IMR-90 (cell line): ENCODE data around the gene MOAP1. TPM values are rescaled to one million over a fixed set of nuclear protein-coding genes. Genes with fewer than 3 reads are reported as not detected.

ENCODE experiments used
- ATAC-seq: fragments of 200-7000 bp; cut with Tn5 transposase; 2 replicates; pipeline ENCODE4 v1.9.1; 2020; ENCODE audit warnings: low read depth, mild to moderate bottlenecking, moderate library complexity
- BruUV-seq: library from RNA; stranded (reverse); fragments of 400-500 nt; replicated peaks from 2 replicates; lab custom pipeline; 2021; lab: Mats Ljungman, UMichigan
- CTCF ChIA-PET: fragments of 300-600 bp; formaldehyde crosslinking; extraction: SDS; loops from one replicate; lab custom pipeline; 2021; ENCODE audit warnings: antibody characterized with exemption; lab: Yijun Ruan, JAX
- POLR2A ChIA-PET: fragments of 300-600 bp; sonication (Branson Sonifier 250); formaldehyde crosslinking; loops from one replicate; lab custom pipeline; 2022; ENCODE audit warnings: antibody characterized with exemption; ENCODE audit not compliant: unreplicated experiment; lab: Charles Lee
- DNase-seq: peaks from one replicate; pipeline ENCODE4 v3.0.0; 2013
- H2AFZ ChIP-seq: replicated peaks from 2 replicates; pipeline ENCODE3; 2013; ENCODE audit warnings: low read length, mild to moderate bottlenecking; ENCODE audit not compliant: poor library complexity
- H2AK5ac ChIP-seq: 2 replicates; pipeline ENCODE4 v1.6.1; 2013; ENCODE audit warnings: low read depth, low read length, inconsistent platforms
- H2AK9ac ChIP-seq: replicated peaks from 2 replicates; pipeline ENCODE3; 2013; ENCODE audit warnings: mild to moderate bottlenecking, low read depth, low read length, moderate library complexity; ENCODE audit not compliant: poor library complexity
- H2BK120ac ChIP-seq: 2 replicates; pipeline ENCODE4 v1.6.1; 2013; ENCODE audit warnings: low read depth, low read length, inconsistent platforms
- H2BK15ac ChIP-seq: 3 replicates; pipeline ENCODE4 v1.6.1; 2013; ENCODE audit warnings: low read depth, low read length, inconsistent platforms
- H2BK20ac ChIP-seq: 2 replicates; pipeline ENCODE4 v1.6.1; 2013; ENCODE audit warnings: low read depth, mild to moderate bottlenecking, inconsistent platforms, low read length, moderate library complexity
- H2BK5ac ChIP-seq: 2 replicates; pipeline ENCODE4 v1.6.1; 2013; ENCODE audit warnings: mild to moderate bottlenecking, low read depth, low read length, inconsistent platforms; ENCODE audit not compliant: poor library complexity, severe bottlenecking
- H3K14ac ChIP-seq: replicated peaks from 2 replicates; pipeline ENCODE4 v1.6.1; 2013; ENCODE audit warnings: low read depth, low read length, inconsistent platforms
- H3K18ac ChIP-seq: 2 replicates; pipeline ENCODE4 v1.6.1; 2013; ENCODE audit warnings: low read depth, low read length, control low read depth
- H3K23ac ChIP-seq: 2 replicates; pipeline ENCODE4 v1.6.1; 2013; ENCODE audit warnings: low read depth, low read length, inconsistent platforms
- H3K27ac ChIP-seq: 2 replicates; pipeline ENCODE4 v1.5.1; 2013; ENCODE audit warnings: mild to moderate bottlenecking, control low read depth, low read length; ENCODE audit not compliant: insufficient read depth
- H3K27me3 ChIP-seq: 2 replicates; pipeline ENCODE4 v1.6.1; 2013; ENCODE audit warnings: low read length; ENCODE audit not compliant: control insufficient read depth, insufficient read depth
- H3K36me3 ChIP-seq: 2 replicates; pipeline ENCODE4 v1.6.1; 2013; ENCODE audit warnings: low read length, mixed read lengths; ENCODE audit not compliant: control insufficient read depth, insufficient read depth
- H3K4ac ChIP-seq: 2 replicates; pipeline ENCODE4 v1.6.1; 2013; ENCODE audit warnings: low read depth, low read length, inconsistent platforms
- H3K4me1 ChIP-seq: 2 replicates; pipeline ENCODE4 v1.6.1; 2013; ENCODE audit warnings: low read length, mixed read lengths; ENCODE audit not compliant: control insufficient read depth, insufficient read depth
- H3K4me2 ChIP-seq: 2 replicates; pipeline ENCODE4 v1.6.1; 2013; ENCODE audit warnings: low read depth, mild to moderate bottlenecking, control low read depth, low read length, moderate library complexity
- H3K4me3 ChIP-seq: 2 replicates; pipeline ENCODE4 v1.5.1; 2013; ENCODE audit warnings: low read depth, mild to moderate bottlenecking, control low read depth, low read length, moderate library complexity; ENCODE audit not compliant: insufficient read depth
- H3K56ac ChIP-seq: 2 replicates; pipeline ENCODE4 v1.6.1; 2013; ENCODE audit warnings: low read length, inconsistent platforms; ENCODE audit not compliant: insufficient read depth; ENCODE audit errors: extremely low read depth
- H3K79me1 ChIP-seq, 2 experiments: 2 replicates each; pipeline ENCODE4 v1.6.1; 2013; ENCODE audit warnings: low read length in 2 of 2, inconsistent platforms in 1 of 2, low read depth in 1 of 2
- H3K9ac ChIP-seq: 2 replicates; pipeline ENCODE4 v1.6.1; 2013; ENCODE audit warnings: low read depth, low read length, control low read depth
- H3K9me1 ChIP-seq: 2 replicates; pipeline ENCODE4 v1.6.1; 2013; ENCODE audit warnings: low read length, inconsistent platforms; ENCODE audit not compliant: insufficient read depth
- H3K9me3 ChIP-seq: 2 replicates; pipeline ENCODE4 v1.6.1; 2013; ENCODE audit warnings: low read length; ENCODE audit not compliant: control insufficient read depth, insufficient read depth
- H4K20me1 ChIP-seq: 2 replicates; pipeline ENCODE4 v1.6.1; 2013; ENCODE audit warnings: low read length, inconsistent platforms; ENCODE audit not compliant: insufficient read depth
- H4K5ac ChIP-seq: 2 replicates; pipeline ENCODE4 v1.6.1; 2013; ENCODE audit warnings: mild to moderate bottlenecking, low read depth, low read length, control low read depth
- H4K8ac ChIP-seq, 2 experiments: 2 replicates each; pipeline ENCODE4 v1.6.1; 2013; ENCODE audit warnings: low read depth in 2 of 2, low read length in 2 of 2, control low read depth in 1 of 2, inconsistent platforms in 1 of 2
- H4K91ac ChIP-seq: 2 replicates; pipeline ENCODE4 v1.6.1; 2013; ENCODE audit warnings: low read depth, low read length, inconsistent platforms; ENCODE audit not compliant: insufficient read depth
- BHLHE40 ChIP-seq: fragments of 150-350 bp; IDR thresholded peaks from 2 replicates; pipeline ENCODE4 v1.6.1; 2016; ENCODE audit warnings: mild to moderate bottlenecking, low read depth, low read length
- CEBPB ChIP-seq: IDR thresholded peaks from 2 replicates; pipeline ENCODE4 v1.6.1; 2012; ENCODE audit warnings: low read depth, low read length, improper control_type of control experiment
- CHD1 ChIP-seq: IDR thresholded peaks from 2 replicates; pipeline ENCODE4 v1.6.1; 2012; ENCODE audit warnings: low read depth, low read length, improper control_type of control experiment
- FOS ChIP-seq: fragments of 150-350 bp; IDR thresholded peaks from 2 replicates; pipeline ENCODE4 v1.6.1; 2016; ENCODE audit warnings: low read depth, low read length
- MAFK ChIP-seq: IDR thresholded peaks from 2 replicates; pipeline ENCODE4 v1.6.1; 2012; ENCODE audit warnings: low read depth, low read length, improper control_type of control experiment
- MAZ ChIP-seq: IDR thresholded peaks from 2 replicates; pipeline ENCODE4 v1.6.1; 2012; ENCODE audit warnings: low read depth, mild to moderate bottlenecking, low read length, improper control_type of control experiment, moderate library complexity, borderline replicate concordance
- MXI1 ChIP-seq: IDR thresholded peaks from 2 replicates; pipeline ENCODE4 v1.6.1; 2012; ENCODE audit warnings: low read depth, mild to moderate bottlenecking, low read length, moderate library complexity, borderline replicate concordance
- NFE2L2 ChIP-seq: fragments of 150-350 bp; IDR thresholded peaks from 2 replicates; pipeline ENCODE4 v1.6.1; 2016; ENCODE audit warnings: low read depth, mild to moderate bottlenecking, low read length
- POLR2A ChIP-seq: IDR thresholded peaks from 2 replicates; pipeline ENCODE4 v1.6.1; 2012; ENCODE audit warnings: mild to moderate bottlenecking, low read depth, low read length
- RAD21 ChIP-seq: IDR thresholded peaks from 2 replicates; pipeline ENCODE4 v1.6.1; 2012; ENCODE audit warnings: low read length, improper control_type of control experiment
- RCOR1 ChIP-seq: IDR thresholded peaks from 2 replicates; pipeline ENCODE4 v1.6.1; 2012; ENCODE audit warnings: mild to moderate bottlenecking, low read length, improper control_type of control experiment; ENCODE audit not compliant: insufficient replicate concordance
- RFX5 ChIP-seq: IDR thresholded peaks from 2 replicates; pipeline ENCODE4 v1.8.0; 2012; ENCODE audit warnings: low read depth, mild to moderate bottlenecking, low read length, moderate library complexity
- SMC3 ChIP-seq: fragments of 150-350 bp; IDR thresholded peaks from 2 replicates; pipeline ENCODE4 v1.6.1; 2016; ENCODE audit warnings: low read depth, mild to moderate bottlenecking, antibody characterized with exemption, low read length, moderate library complexity
- WGBS, 2 experiments: methylation state at CpG; one replicate each; pipeline versions ENCODE4 v1.1.5 to v1.1.7; 2013; ENCODE audit warnings: missing lambda C conversion rate in 2 of 2; ENCODE audit not compliant: insufficient read length in 1 of 2; ENCODE audit errors: extremely low coverage in 2 of 2; 5-methylcytosine and 5-hydroxymethylcytosine counted together
- dilution Hi-C: fragments of 300-500 bp; cut with HindIII; formaldehyde crosslinking; loops from one replicate; pipeline ENCODE4 v1.14.3; 2018; ENCODE audit warnings: low sequenced_read_pairs; ENCODE audit not compliant: unreplicated experiment
- in situ Hi-C: fragments of 300-500 bp; cut with MboI; formaldehyde crosslinking; loops from 3 replicates; pipeline ENCODE4 v1.14.3; 2019; ENCODE audit warnings: low sequenced_read_pairs, inconsistent platforms, mixed read lengths
- intact Hi-C: fragments of 100-400 bp; cut with micrococcal nuclease; formaldehyde crosslinking; loops from 2 replicates; pipeline ENCODE4 v1.10.0; 2022
- polyA plus RNA-seq, 3 experiments: library from polyadenylated mRNA; depleted of rRNA; stranded (reverse); fragments of >200 nt; gene quantifications; 2 replicates each; pipeline ENCODE4 v1.2.3, GENCODE V29; 2012; ENCODE audit warnings: low replicate concordance in 1 of 3
- total RNA-seq: library from RNA; depleted of rRNA; stranded (reverse); fragments of >200 nt; gene quantifications from 2 replicates; pipeline ENCODE4 v1.2.3, GENCODE V29; 2012
- TF ChIP-seq, protein P1 (sequence below): conservative IDR thresholded peaks from 2 replicates; pipeline ENCODE4 v1.5.1; 2012; ENCODE audit warnings: mild to moderate bottlenecking, low read depth, low read length, improper control_type of control experiment
- TF ChIP-seq, protein P2 (sequence below): fragments of 150-350 bp; IDR thresholded peaks from 2 replicates; pipeline ENCODE4 v1.6.1; 2016; ENCODE audit warnings: low read depth, mild to moderate bottlenecking, low read length, moderate library complexity, borderline replicate concordance
- TF ChIP-seq, protein P3 (sequence below): fragments of 150-350 bp; IDR thresholded peaks from 2 replicates; pipeline ENCODE4 v1.6.1; 2017; ENCODE audit warnings: mild to moderate bottlenecking, antibody characterized with exemption, low read length, low read depth

The MOAP1 gene
- total and polyA plus RNA-seq, 2 of the 4 experiments (the other 2 are of a cell fraction), result 9.9 to 13.2 TPM

DNA sequence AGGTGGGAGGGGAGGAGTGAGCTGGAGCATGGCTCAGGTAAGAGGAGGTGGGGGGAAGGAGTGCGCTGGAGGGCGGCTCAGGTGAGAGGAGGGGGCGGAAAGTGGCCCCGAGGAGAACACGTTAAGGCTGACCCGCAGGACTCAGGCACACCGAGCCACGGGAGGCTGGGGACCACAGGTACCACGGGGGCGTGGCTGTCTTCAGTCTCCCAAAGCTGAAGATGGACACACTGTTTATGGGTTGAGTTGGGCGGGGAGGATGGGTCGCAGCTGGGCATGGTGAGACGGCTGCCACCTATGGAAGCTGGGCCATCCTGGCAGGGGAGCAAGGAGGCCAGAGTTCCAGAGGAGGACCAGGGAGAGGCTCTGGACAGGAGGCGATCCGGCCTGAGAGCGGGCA lies 45.8 kb upstream of the MOAP1 start:
- Histone ChIP-seq H2BK5ac (no peak overlapping the region), H4K91ac (no peak overlapping the region), H2AFZ (peak overlapping the region; percentile 97), H4K20me1 (no peaks in the 10 kb centered on the region), H3K14ac (no peak overlapping the region), H2BK120ac (no peak overlapping the region), H2AK5ac (0 out of 2 replicates have a peak overlapping the region, but pooled peaks have one; percentile 15), H3K4me2 (no peak overlapping the region), H2BK20ac (no peak overlapping the region), H2AK9ac (peak overlapping the region; percentile 18), H3K4ac (no peak overlapping the region; the same call in 1 of the 2 replicates), H3K36me3 (peaks cover 11% of the 10 kb centered on the region), H4K5ac (no peak overlapping the region), H3K4me3 (no peak overlapping the region), H3K4me1 (peaks cover 2% of the 10 kb centered on the region; the same call in 1 of the 2 replicates), H3K56ac (no peak overlapping the region), H3K79me1 (no peaks in the 10 kb centered on the region), H3K23ac (no peak overlapping the region), H3K9me1 (peaks cover 13% of the 10 kb centered on the region; the same call in 1 of the 2 replicates), H3K27ac (no peak overlapping the region), H3K18ac (no peak overlapping the region), H3K27me3 (no peaks in the 10 kb centered on the region), H3K9ac (no peak overlapping the region), H3K9me3 (no peaks in the 10 kb centered on the region), H2BK15ac (no peak overlapping the region), H4K8ac (peak overlapping the region; percentile 46 to 83; a peak in 3 of 4 replicates)
- dilution Hi-C loops (no loop called here), intact Hi-C loops (no loop called here), in situ Hi-C loops (no loop called here)
- TF ChIP-seq CEBPB, result no peak
- no peak for TF ChIP-seq NFE2L2
- TF ChIP-seq, protein P1, sequence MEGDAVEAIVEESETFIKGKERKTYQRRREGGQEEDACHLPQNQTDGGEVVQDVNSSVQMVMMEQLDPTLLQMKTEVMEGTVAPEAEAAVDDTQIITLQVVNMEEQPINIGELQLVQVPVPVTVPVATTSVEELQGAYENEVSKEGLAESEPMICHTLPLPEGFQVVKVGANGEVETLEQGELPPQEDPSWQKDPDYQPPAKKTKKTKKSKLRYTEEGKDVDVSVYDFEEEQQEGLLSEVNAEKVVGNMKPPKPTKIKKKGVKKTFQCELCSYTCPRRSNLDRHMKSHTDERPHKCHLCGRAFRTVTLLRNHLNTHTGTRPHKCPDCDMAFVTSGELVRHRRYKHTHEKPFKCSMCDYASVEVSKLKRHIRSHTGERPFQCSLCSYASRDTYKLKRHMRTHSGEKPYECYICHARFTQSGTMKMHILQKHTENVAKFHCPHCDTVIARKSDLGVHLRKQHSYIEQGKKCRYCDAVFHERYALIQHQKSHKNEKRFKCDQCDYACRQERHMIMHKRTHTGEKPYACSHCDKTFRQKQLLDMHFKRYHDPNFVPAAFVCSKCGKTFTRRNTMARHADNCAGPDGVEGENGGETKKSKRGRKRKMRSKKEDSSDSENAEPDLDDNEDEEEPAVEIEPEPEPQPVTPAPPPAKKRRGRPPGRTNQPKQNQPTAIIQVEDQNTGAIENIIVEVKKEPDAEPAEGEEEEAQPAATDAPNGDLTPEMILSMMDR, result no peak
- no peak for TF ChIP-seq SMC3
- no peak for TF ChIP-seq RFX5
- no peak for TF ChIP-seq MAZ
- TF ChIP-seq, protein P2, sequence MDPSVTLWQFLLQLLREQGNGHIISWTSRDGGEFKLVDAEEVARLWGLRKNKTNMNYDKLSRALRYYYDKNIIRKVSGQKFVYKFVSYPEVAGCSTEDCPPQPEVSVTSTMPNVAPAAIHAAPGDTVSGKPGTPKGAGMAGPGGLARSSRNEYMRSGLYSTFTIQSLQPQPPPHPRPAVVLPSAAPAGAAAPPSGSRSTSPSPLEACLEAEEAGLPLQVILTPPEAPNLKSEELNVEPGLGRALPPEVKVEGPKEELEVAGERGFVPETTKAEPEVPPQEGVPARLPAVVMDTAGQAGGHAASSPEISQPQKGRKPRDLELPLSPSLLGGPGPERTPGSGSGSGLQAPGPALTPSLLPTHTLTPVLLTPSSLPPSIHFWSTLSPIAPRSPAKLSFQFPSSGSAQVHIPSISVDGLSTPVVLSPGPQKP, result no peak
- no peak for TF ChIP-seq BHLHE40
- TF ChIP-seq FOS, result no peak
- no peak for TF ChIP-seq RCOR1
- TF ChIP-seq RAD21, result no peak
- no peak for TF ChIP-seq MAFK
- TF ChIP-seq, protein P3, sequence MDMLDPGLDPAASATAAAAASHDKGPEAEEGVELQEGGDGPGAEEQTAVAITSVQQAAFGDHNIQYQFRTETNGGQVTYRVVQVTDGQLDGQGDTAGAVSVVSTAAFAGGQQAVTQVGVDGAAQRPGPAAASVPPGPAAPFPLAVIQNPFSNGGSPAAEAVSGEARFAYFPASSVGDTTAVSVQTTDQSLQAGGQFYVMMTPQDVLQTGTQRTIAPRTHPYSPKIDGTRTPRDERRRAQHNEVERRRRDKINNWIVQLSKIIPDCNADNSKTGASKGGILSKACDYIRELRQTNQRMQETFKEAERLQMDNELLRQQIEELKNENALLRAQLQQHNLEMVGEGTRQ, result no peak
- no peak for TF ChIP-seq POLR2A
- TF ChIP-seq CHD1, result no peak
- TF ChIP-seq MXI1, result no peak
- no TSS peak for BruUV-seq
- WGBS, 2 experiments, result 99% methylated on average over 9 of the region's 16 CpGs; no CpG with 5 or more reads in 1 of the 2 experiments
- POLR2A ChIA-PET, result no interaction called here
- no peak for ATAC-seq
- DNase-seq, result no peak
- CTCF ChIA-PET, result interaction anchor here (1.1 kb wide), 1 partner anchor 28 kb away, joined by 3 read pairs; no protein-coding TSS in a partner anchor
